Erythroblast (primary cell): ENCODE data around the gene GLTP.

Experiments
- GATA1 ChIP-seq: IDR thresholded peaks from 2 replicates; pipeline ENCODE4 v1.6.1; 2011; ENCODE audit warnings: low read depth, mild to moderate bottlenecking, control low read depth, low read length, moderate library complexity
- POLR2A ChIP-seq: IDR thresholded peaks from 2 replicates; pipeline ENCODE4 v1.6.1; 2011; ENCODE audit warnings: mild to moderate bottlenecking, low read length

- TF ChIP-seq POLR2A (no peak), GATA1 (no peak)
Observed at GRCh38 chr12:109921982-109922381, 41.6 kb upstream of the GLTP start.
